ENCODE data around the gene RFX5.

DNA sequence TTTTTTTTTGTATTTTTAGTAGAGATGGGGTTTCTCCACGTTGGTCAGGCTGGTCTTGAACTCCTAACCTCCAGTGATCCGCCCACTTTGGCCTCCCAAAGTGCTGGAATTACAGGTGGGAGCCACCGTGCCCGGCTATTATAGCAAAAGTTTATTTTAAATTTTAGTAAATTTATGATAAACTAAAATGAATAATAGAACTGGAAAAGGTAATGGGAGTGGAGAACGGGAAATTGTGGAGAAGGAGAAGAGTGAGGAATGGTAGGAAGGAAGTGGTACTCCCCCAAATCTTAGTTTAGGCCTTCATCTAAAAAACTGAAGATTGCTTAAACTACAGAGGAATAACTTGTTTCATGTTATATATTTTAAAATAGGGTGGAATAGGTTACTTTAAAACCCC, 12.2 kb downstream of the RFX5 start:
- TF ChIP-seq, protein P1, sequence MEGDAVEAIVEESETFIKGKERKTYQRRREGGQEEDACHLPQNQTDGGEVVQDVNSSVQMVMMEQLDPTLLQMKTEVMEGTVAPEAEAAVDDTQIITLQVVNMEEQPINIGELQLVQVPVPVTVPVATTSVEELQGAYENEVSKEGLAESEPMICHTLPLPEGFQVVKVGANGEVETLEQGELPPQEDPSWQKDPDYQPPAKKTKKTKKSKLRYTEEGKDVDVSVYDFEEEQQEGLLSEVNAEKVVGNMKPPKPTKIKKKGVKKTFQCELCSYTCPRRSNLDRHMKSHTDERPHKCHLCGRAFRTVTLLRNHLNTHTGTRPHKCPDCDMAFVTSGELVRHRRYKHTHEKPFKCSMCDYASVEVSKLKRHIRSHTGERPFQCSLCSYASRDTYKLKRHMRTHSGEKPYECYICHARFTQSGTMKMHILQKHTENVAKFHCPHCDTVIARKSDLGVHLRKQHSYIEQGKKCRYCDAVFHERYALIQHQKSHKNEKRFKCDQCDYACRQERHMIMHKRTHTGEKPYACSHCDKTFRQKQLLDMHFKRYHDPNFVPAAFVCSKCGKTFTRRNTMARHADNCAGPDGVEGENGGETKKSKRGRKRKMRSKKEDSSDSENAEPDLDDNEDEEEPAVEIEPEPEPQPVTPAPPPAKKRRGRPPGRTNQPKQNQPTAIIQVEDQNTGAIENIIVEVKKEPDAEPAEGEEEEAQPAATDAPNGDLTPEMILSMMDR (IDR thresholded peaks at IDR 0.05): no peak
- no peak for TF ChIP-seq POLR2A (IDR thresholded peaks at IDR 0.05)
